HUES48 (cell line): Measurements from ENCODE around the gene CCSER2.
A peak's percentile ranks its signal among the peaks of the same experiment; 100 is the strongest.

Source experiments
- H3K27ac ChIP-seq: one replicate; pipeline ENCODE4 v1.7.0; 2013; ENCODE audit warnings: low read depth, low read length, inconsistent platforms
- H3K27me3 ChIP-seq: 2 replicates; pipeline ENCODE4 v1.6.1; 2013; ENCODE audit warnings: mild to moderate bottlenecking, low read length; ENCODE audit not compliant: control insufficient read depth, insufficient read depth
- H3K36me3 ChIP-seq: 2 replicates; pipeline ENCODE4 v1.6.1; 2013; ENCODE audit warnings: low read length; ENCODE audit not compliant: control insufficient read depth, insufficient read depth
- H3K4me1 ChIP-seq: 2 replicates; pipeline ENCODE4 v1.6.1; 2013; ENCODE audit warnings: mild to moderate bottlenecking, low read length; ENCODE audit not compliant: control insufficient read depth, insufficient read depth
- H3K4me3 ChIP-seq: 2 replicates; pipeline ENCODE4 v1.5.1; 2013; ENCODE audit warnings: mild to moderate bottlenecking, low read depth, low read length
- H3K9ac ChIP-seq: 2 replicates; pipeline ENCODE4 v1.6.1; 2013; ENCODE audit warnings: mild to moderate bottlenecking, low read depth, low read length, moderate library complexity
- H3K9me3 ChIP-seq: 2 replicates; pipeline ENCODE4 v1.6.1; 2013; ENCODE audit warnings: low read length; ENCODE audit not compliant: control insufficient read depth, insufficient read depth

The CCSER2 gene

GRCh38 chr10:84531396-84531795 is 203.0 kb downstream of the CCSER2 start:
- H3K9ac ChIP-seq = no peak overlapping the region
- H3K27ac ChIP-seq = no peak overlapping the region
- no peaks in the 10 kb centered on the region for H3K27me3 ChIP-seq
- peaks cover 5% of the 10 kb centered on the region; the same call in 1 of the 2 replicates for H3K4me1 ChIP-seq
- H3K36me3 ChIP-seq = no peaks in the 10 kb centered on the region
- H3K4me3 ChIP-seq = no peak overlapping the region
- H3K9me3 ChIP-seq = peaks cover 2% of the 10 kb centered on the region; the same call in 1 of the 2 replicates

DNA sequence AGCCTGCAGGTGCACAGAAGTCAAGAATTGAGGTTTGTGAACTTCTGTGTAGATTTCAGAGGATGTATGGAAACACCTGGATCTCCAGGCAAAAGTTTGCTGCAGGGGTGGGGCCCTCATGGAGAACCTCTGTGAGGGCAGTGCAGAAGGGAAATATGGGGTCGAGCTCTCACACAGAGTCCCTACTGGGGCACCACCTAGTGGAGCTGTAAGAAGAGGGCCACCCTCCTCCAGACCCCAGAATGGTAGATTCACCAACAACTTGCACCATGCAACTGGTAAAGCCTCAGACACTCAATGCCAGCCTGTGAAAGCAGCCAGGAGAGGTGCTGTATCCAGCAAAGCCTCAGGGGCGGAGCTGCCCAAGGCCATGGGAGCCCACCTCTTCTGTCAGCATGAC is 205.8 kb downstream of the CCSER2 start:
- Histone ChIP-seq H3K27ac (no peak overlapping the region), H3K27me3 (no peaks in the 10 kb centered on the region)

GRCh38 chr10:84537447-84537931 is 209.1 kb downstream of the CCSER2 start:
- no peak overlapping the region for H3K4me3 ChIP-seq
- no peaks in the 10 kb centered on the region for H3K27me3 ChIP-seq
- no peaks in the 10 kb centered on the region for H3K36me3 ChIP-seq
- no peaks in the 10 kb centered on the region for H3K9me3 ChIP-seq
- no peak overlapping the region for H3K9ac ChIP-seq
- no peak overlapping the region for H3K27ac ChIP-seq
- peaks cover 11% of the 10 kb centered on the region for H3K4me1 ChIP-seq

More for the DNA sequence above, 205.8 kb downstream of the CCSER2 start:
- H3K9me3 ChIP-seq = no peaks in the 10 kb centered on the region
- no peak overlapping the region for H3K9ac ChIP-seq
- H3K36me3 ChIP-seq = no peaks in the 10 kb centered on the region
- peaks cover 10% of the 10 kb centered on the region for H3K4me1 ChIP-seq
- no peak overlapping the region for H3K4me3 ChIP-seq

DNA sequence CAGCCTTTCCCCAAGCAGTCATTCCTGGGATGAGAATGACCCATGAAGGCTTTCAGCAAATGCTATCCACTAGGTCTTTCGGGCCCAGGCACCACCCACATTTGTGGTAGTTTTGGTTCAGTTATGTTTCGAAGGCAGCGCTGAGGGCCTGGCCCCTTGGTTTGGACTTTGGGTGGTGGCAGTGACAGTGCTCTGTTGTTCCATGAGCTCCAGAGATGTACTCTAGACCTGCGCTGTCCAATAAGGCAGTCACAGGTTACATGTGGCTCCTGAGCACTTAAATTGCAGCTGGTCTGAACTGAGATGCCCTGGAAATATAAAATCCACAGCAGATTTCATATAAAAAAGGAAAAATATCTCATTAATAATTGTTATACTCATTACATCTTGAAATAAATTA is 209.6 kb downstream of the CCSER2 start:
- H3K9ac ChIP-seq = no peak overlapping the region
- H3K9me3 ChIP-seq = no peaks in the 10 kb centered on the region
- H3K36me3 ChIP-seq = no peaks in the 10 kb centered on the region
- no peak overlapping the region for H3K27ac ChIP-seq
- H3K27me3 ChIP-seq = no peaks in the 10 kb centered on the region
- H3K4me3 ChIP-seq = no peak overlapping the region
- H3K4me1 ChIP-seq = peaks cover 16% of the 10 kb centered on the region

GRCh38 chr10:84539216-84539615 is 210.8 kb downstream of the CCSER2 start:
- H3K9ac ChIP-seq = no peak overlapping the region
- peaks cover 22% of the 10 kb centered on the region for H3K4me1 ChIP-seq
- H3K4me3 ChIP-seq = no peak overlapping the region
- H3K36me3 ChIP-seq = no peaks in the 10 kb centered on the region
- H3K27ac ChIP-seq = no peak overlapping the region
- H3K27me3 ChIP-seq = no peaks in the 10 kb centered on the region
- no peaks in the 10 kb centered on the region for H3K9me3 ChIP-seq

DNA sequence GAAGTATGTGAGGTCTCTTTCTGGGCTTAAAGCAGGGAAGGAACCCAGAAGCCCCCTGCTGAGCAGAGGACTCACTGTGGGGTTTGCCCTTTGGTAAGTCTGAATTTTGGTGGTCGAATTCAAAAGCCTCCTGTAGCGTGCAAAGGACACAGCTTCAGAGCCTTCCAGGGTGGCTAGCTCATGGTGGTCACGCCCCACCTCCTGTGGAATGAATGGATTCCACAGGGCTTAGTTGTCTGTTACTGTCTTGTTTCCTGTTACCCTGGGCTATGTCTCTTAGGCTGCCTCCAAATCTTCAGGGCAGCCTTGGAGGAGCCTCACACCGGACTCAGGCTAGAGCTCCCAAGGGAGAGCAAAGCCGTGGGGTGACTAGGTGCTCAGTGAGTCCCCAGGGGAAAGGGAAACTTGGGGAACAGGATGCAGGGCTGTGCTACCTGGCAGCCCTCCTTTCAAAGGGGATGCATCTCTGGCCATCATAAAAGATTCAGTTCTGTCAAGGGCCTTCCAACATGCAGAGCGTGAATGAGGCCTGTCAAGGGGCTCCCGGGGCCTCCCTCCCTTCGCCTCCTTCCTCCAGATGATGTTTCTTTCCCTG is 211.7 kb downstream of the CCSER2 start:
- H3K4me1 ChIP-seq = peaks cover 16% of the 10 kb centered on the region
- no peaks in the 10 kb centered on the region for H3K9me3 ChIP-seq
- H3K27me3 ChIP-seq = no peaks in the 10 kb centered on the region
- no peak overlapping the region; the same call in 1 of the 2 replicates for H3K4me3 ChIP-seq
- no peaks in the 10 kb centered on the region for H3K36me3 ChIP-seq
- no peak overlapping the region for H3K27ac ChIP-seq
- no peak overlapping the region for H3K9ac ChIP-seq

DNA sequence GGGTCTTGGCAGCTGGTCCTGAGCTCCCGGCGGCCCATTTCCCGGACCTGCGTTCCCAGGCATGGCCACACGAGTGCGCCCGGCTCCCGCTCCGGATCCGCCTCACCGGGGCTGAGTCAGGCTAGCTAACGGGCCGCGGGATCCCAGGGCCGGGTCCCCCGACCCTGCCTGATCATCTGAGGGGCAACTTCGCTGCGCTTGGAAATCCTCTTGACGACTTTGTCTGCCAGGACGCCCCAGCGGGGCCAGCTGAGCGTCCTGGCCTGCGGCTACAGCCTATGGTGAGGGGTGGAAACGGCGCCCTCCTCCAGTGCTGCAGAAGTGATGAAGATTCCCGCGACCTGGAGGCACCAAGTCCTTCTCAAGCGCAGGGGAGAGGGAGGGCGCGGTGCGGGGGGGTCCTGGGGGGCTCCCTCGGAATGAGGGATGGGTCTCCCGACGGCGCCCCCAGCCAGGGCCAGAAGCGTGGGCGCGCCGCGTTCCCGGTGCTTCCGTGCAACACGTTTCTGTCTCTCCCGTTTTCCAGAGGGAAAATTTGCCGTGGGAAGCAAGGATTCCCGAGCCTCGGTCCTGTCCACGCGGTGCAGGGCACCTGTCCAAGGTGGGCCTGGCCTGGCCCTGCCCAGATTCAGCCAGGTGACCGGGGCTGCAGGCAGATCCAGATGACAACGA is 212.4 kb downstream of the CCSER2 start:
- Histone ChIP-seq H3K27me3 (no peaks in the 10 kb centered on the region), H3K4me1 (peaks cover 16% of the 10 kb centered on the region), H3K4me3 (peak overlapping the region; percentile 50), H3K27ac (no peak overlapping the region), H3K36me3 (no peaks in the 10 kb centered on the region), H3K9me3 (no peaks in the 10 kb centered on the region), H3K9ac (no peak overlapping the region)

- Histone ChIP-seq H3K27ac (no peak overlapping the region), H3K4me1 (peaks cover 16% of the 10 kb centered on the region), H3K27me3 (no peaks in the 10 kb centered on the region), H3K9me3 (no peaks in the 10 kb centered on the region), H3K4me3 (peak overlapping the region; percentile 50), H3K9ac (no peak overlapping the region), H3K36me3 (no peaks in the 10 kb centered on the region)
Measured at GRCh38 chr10:84541289-84541637, 212.9 kb downstream of the CCSER2 start.

- Histone ChIP-seq H3K4me3 (no peak overlapping the region), H3K27ac (no peak overlapping the region), H3K9me3 (no peaks in the 10 kb centered on the region), H3K36me3 (no peaks in the 10 kb centered on the region), H3K4me1 (peaks cover 11% of the 10 kb centered on the region), H3K27me3 (no peaks in the 10 kb centered on the region), H3K9ac (no peak overlapping the region)
Measured at GRCh38 chr10:84542522-84543490, 214.4 kb downstream of the CCSER2 start.

- Histone ChIP-seq H3K27me3 (no peaks in the 10 kb centered on the region), H3K9me3 (no peaks in the 10 kb centered on the region), H3K4me3 (no peak overlapping the region), H3K36me3 (no peaks in the 10 kb centered on the region), H3K27ac (no peak overlapping the region), H3K9ac (no peak overlapping the region), H3K4me1 (peaks cover 11% of the 10 kb centered on the region)
Measured at GRCh38 chr10:84543948-84544347, 215.6 kb downstream of the CCSER2 start.
